ENCODE results near the gene EHBP1L1. TPM values are rescaled to one million over a fixed set of nuclear protein-coding genes. Genes with fewer than 3 reads are reported as not detected.

EHBP1L1 gene
- total and polyA plus RNA-seq, 2 of the 13 experiments (the other 11 are each of a cell fraction or from before 2014, with no cell fraction given) = 8.3 to 10.6 TPM

DNA sequence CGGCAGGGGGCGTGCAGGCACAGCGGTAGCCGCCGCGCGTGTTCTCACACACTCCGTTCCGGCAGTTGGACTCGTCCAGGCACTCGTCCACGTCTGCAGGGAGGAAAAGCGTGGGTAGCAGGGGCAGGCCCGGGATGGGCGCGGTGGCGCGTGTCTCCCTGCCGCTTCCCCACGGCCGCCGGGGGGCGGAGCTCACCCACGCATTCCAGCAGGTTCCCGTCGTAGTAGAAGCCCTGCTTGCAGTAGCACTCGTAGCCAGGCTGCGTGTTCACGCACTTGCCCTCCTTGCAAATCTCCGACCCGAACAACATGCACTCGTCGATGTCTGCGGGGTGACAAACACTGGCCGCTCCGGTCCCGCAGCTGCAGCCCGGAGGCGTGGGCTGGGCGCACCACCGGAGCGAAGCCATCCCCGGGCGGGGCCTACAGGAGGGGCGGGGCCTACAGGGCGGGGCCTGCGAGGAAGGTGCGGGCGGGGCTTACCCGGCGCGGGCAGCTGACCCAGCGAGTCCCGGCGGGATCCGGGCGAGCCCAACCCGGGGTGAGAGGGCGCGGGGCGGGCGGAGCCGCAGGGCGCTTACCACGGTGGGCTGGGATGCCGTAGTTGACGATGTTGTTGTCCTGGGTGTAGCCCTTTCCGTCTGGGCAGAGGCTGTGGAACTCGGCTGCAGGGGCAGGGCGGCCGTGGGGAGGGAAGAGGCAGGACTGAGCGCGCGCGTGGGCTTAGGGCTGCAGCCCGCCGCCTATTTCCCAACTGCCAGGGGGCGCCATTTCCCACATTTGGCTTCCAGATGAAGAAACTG is 35.4 kb upstream of the EHBP1L1 start (continued):
- TF ChIP-seq, protein P1, sequence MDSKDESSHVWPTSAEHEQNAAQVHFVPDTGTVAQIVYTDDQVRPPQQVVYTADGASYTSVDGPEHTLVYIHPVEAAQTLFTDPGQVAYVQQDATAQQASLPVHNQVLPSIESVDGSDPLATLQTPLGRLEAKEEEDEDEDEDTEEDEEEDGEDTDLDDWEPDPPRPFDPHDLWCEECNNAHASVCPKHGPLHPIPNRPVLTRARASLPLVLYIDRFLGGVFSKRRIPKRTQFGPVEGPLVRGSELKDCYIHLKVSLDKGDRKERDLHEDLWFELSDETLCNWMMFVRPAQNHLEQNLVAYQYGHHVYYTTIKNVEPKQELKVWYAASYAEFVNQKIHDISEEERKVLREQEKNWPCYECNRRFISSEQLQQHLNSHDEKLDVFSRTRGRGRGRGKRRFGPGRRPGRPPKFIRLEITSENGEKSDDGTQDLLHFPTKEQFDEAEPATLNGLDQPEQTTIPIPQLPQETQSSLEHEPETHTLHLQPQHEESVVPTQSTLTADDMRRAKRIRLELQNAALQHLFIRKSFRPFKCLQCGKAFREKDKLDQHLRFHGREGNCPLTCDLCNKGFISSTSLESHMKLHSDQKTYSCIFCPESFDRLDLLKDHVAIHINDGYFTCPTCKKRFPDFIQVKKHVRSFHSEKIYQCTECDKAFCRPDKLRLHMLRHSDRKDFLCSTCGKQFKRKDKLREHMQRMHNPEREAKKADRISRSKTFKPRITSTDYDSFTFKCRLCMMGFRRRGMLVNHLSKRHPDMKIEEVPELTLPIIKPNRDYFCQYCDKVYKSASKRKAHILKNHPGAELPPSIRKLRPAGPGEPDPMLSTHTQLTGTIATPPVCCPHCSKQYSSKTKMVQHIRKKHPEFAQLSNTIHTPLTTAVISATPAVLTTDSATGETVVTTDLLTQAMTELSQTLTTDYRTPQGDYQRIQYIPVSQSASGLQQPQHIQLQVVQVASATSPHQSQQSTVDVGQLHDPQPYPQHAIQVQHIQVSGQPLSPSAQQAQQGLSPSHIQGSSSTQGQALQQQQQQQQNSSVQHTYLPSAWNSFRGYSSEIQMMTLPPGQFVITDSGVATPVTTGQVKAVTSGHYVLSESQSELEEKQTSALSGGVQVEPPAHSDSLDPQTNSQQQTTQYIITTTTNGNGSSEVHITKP (CRISPR knock-in tag; IDR thresholded peaks at IDR 0.05; ENCODE audit: low read depth) = no peak
- TF ChIP-seq DMAP1 (CRISPR knock-in tag; IDR thresholded peaks at IDR 0.05) (no peak), MAF1 (CRISPR knock-in tag; IDR thresholded peaks at IDR 0.05; ENCODE audit: borderline replicate concordance) (no peak), ZNF432 (CRISPR knock-in tag; IDR thresholded peaks at IDR 0.05; ENCODE audit: borderline replicate concordance) (no peak), CAMTA2 (CRISPR knock-in tag; IDR thresholded peaks at IDR 0.05; ENCODE audit: borderline replicate concordance) (no peak), TOPORS (CRISPR knock-in tag; IDR thresholded peaks at IDR 0.05) (no peak), ZNF660 (CRISPR knock-in tag; IDR thresholded peaks at IDR 0.05; ENCODE audit: borderline replicate concordance, low read depth) (no peak), EHMT2 (IDR thresholded peaks at IDR 0.05; ENCODE audit: borderline replicate concordance, low read depth, low read length) (no peak), CBX2 (IDR thresholded peaks at IDR 0.05; ENCODE audit: low read depth, low read length) (no peak), CBX2 (CRISPR knock-in tag; IDR thresholded peaks at IDR 0.05; ENCODE audit: low read depth) (no peak), IKZF1 (IDR thresholded peaks at IDR 0.05) (no peak)
- TF ChIP-seq, protein P2, sequence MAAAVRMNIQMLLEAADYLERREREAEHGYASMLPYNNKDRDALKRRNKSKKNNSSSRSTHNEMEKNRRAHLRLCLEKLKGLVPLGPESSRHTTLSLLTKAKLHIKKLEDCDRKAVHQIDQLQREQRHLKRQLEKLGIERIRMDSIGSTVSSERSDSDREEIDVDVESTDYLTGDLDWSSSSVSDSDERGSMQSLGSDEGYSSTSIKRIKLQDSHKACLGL (CRISPR knock-in tag; IDR thresholded peaks at IDR 0.05) = peak; percentile 49; the same call in 1 of the 2 replicates
- TF ChIP-seq, protein P3, sequence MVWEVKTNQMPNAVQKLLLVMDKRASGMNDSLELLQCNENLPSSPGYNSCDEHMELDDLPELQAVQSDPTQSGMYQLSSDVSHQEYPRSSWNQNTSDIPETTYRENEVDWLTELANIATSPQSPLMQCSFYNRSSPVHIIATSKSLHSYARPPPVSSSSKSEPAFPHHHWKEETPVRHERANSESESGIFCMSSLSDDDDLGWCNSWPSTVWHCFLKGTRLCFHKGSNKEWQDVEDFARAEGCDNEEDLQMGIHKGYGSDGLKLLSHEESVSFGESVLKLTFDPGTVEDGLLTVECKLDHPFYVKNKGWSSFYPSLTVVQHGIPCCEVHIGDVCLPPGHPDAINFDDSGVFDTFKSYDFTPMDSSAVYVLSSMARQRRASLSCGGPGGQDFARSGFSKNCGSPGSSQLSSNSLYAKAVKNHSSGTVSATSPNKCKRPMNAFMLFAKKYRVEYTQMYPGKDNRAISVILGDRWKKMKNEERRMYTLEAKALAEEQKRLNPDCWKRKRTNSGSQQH (CRISPR knock-in tag; IDR thresholded peaks at IDR 0.05; ENCODE audit: low read depth) = no peak

Data from HepG2 (cell line).